CD4-positive, alpha-beta T cell treated with Interleukin-17A for 4 hours (primary cell): ENCODE data around the gene GCN1.

Experiments
- DNase-seq: peaks from one replicate; pipeline ENCODE4 v3.0.0-alpha.2; 2020; ENCODE audit warnings: mixed read lengths

The GCN1 gene

DNA sequence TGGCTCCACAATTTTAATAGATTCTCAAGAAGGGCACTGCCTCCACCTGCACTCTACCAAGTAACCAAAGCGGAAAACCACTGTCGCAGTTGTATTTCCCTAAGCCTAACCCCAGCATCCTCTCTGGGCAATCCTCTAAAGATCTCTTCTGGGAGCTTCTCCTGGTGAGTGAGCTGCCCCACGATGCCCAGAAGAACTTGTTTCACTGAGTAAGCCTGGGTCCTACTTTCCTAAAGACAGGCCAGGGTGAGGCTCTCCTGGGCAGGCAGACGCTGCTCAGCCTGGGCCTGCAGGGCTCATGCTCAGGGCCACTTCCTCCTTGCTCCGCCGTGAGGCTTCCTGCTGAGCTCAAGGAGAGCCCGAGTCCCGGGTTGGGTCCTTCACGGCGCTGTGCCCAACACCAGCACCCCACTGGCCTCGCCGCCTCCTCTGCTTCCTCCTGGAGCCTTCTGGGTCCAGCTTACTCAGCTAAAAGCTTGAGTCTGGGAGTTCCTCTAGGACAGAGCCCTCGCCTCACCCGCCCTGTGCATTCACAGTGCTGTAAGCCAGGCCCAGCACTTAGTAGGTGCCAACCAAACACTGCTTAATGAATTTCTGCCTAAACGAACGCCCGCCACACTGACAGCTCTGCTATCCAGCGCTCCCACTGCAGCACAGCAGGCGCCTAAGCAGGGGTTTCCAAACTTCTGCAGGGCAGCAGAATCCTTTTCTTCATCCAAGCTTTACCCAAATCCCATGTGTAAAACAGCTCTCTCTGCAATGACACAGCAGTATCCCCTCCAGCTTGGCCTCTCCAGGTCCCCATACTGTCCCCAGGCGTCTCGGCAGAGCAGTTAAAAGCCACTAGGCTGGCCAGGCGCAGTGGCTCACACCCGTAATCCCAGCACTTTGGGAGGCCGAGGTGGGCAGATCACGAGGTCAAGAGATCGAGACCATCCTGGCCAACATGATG lies 83.7 kb downstream of the GCN1 start:
- DNase-seq, result peak; percentile 67

DNA sequence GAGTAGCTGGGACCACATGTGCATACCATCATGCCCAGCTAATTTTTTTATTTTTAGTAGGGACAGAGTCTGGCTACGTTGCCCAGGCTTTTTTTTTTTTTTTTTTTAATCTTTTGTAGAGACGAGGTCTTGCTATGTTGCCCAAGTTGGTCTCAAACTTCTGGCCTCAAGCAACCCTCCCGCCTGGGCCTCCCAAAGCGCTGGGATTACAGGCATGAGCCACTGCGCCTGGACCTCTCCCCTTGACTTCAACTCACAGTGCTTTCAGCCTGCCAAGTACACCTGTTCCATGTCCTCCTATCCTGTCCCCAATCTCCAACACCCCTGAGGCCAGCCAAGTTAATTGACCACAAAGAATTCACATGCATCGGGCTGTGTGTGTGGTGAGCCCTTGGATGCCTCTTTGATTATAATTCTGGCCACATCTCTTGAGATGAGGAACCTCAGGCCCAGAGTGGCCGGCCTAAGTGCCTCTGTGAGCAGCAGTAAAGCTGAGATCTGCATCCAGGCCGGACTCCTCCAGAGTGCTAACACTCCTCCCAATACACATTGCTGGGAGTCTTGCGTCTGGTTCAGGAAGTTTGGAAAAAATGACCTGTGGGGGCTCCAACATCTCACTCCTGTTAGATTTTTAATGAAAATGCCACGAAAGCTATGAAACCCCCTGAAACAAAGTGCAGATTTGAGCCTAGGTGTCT lies 84.8 kb downstream of the GCN1 start:
- DNase-seq, result no peak

GRCh38 chr12:120106151-120106550 lies 88.4 kb downstream of the GCN1 start:
- no peak for DNase-seq

DNA sequence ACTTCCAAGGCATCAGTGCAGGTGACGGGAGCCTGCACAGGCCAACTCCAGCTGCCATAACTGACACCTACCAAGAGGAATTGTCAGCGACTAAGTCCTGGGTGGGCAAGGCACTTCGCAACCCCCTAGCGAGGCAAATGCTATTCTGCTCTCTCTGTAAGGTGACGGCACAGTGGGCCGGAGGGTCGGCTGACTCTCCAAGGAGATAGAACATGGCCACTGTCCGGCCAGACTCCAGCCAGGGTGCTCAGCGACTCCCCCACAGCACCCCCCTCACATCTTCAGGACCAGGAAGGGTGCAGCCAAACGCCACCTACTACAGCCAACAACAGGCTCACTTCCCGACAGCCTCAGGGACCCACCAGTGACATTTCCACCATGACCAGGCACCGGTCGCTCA lies 91.1 kb downstream of the GCN1 start:
- DNase-seq, result no peak

- DNase-seq, result no peak
These were observed 91.5 kb downstream of the GCN1 start for GRCh38 chr12:120103044-120103338.

- DNase-seq, result no peak
These were observed 92.1 kb downstream of the GCN1 start for GRCh38 chr12:120102189-120103043.

DNA sequence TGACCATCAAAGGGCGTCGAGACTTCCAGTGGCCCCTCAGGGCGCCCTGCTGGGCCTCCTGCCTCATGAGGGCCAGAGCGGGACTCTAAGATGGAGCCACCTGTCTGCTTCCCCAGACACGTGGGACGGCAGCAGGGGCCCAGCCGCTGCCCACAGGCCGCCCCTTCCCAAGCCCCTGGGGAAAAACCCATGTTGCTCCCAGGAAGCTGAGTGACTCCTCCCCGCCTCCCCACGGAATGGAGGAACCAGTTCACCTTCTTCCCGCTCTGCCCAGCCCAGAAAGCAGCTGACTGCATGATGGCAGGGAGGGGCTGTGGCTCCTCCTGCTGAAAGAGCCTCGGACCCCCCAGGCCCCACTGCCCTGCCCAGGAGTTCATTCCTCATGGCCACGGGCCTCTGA lies 92.9 kb downstream of the GCN1 start:
- no peak for DNase-seq

DNA sequence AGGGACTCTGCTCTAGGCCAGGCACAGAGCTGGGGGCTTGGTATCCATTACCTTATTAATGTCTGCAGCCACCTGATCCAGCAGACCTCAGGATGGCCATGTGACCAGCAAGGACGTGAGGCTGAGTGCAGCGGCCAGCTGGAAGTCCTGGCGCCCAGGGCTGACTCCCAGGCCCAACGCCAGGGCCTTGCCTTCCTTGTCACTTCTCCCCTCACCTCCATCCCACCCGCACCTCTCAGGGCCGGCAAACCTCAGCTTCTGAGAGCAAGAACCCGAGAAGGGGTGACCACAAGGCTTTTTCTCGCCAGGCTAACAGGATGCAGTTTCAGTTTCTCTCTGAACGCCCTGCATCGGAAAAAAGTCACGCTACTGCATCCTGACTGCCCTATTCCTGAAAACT lies 93.3 kb downstream of the GCN1 start:
- no peak for DNase-seq

DNA sequence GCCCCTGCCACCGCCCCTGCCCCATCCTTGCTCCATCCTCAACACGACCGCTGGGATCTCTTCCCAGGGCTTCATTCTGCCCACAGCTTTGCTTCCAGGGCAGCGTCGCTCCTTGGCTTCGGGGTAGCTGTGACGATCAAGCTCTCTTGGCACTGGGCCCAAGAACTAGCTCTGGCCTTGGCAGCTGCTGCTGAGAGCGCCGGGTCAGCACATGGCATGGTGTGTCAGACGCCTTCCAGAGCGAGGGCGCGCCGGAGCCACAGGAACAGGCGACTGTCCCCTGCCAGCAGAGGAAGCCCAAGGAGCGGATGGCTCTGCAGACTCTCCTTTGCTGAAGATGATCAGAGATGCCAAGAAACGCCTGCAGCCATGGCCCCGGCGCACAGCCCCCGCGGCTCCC lies 93.9 kb downstream of the GCN1 start:
- DNase-seq, result no peak

GRCh38 chr12:120099738-120100137 lies 94.8 kb downstream of the GCN1 start:
- DNase-seq, result no peak

DNA sequence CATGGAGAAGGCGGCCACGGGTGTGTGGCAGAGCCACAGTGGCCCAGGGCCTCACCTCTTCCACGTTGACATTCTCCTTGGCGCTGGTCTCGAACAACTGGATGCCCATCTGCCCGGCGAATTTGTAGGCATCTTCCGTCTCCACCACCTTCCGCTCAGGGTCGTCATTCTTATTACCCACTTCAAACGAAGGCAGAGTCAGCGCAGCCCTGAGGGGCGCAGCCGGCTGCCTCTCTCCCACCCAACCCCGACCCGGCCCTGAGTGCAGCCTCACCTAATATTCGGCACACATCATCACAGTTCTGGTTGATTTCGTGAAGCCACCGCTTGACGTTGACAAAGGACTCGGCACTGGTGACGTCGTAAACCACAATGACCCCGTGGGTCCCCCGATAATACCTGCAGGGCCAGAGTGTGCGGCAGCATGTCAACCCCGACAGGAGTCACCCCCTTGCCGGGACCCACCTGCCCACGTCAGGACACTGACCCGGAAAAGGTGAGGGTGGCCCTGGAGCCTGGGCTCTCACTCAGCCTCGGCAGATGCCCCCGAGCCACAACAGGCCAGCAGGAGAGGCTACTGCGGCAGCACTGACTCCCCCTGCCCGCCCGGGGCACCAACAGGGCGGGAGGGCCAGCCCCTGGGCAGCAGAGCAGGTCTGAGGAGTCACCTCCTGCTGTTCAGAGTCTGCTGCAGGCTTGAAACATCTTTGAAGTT lies 95.6 kb downstream of the GCN1 start:
- no peak for DNase-seq

DNA sequence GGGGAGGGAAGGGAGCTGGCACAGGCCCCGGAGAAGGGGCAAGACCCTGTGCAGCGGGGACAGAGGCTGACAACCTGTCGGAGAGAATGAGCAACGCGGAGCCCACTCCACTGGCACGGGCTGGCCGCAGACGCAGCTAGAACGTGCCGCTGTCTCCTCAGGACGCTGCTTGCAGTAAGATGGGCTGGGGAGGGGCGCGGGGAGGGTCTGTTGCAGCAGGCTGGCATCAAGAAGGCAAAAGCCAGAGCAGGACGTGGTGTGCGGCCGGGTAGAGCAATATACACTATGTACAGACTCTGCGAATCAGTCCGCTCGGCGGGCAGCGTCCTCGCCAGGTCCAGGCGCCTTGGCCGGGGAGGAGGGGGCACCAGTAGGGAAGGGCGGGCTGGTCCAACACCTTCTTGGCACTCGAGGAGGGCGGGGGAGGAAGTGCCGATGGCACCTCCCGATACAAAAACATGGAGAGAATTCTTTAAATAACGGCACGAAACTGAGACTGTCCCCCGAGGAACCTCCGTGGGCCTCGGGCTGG lies 97.8 kb downstream of the GCN1 start:
- DNase-seq, result no peak

- DNase-seq, result no peak
These were observed 98.8 kb downstream of the GCN1 start for GRCh38 chr12:120095736-120096135.

DNA sequence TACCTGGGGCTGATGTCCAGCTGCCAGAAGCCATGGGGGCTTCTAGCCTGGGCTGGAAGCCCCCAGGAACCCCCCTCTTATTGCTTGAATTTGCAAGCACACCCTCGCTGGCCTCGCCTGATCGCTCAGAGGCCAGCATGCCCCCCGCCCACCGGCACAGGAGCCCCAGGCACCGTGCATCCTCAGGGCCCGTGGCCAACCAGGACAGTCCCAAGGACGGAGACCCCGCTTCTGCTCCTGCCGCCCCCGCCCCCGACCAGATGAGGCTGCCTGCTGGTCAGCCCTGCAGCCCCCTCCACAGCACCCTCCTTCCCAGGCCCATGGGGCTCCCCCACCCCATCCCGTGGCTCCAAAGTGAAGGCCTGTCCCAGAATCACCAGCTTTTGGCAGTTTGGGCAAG lies 99.2 kb downstream of the GCN1 start:
- no peak for DNase-seq

DNA sequence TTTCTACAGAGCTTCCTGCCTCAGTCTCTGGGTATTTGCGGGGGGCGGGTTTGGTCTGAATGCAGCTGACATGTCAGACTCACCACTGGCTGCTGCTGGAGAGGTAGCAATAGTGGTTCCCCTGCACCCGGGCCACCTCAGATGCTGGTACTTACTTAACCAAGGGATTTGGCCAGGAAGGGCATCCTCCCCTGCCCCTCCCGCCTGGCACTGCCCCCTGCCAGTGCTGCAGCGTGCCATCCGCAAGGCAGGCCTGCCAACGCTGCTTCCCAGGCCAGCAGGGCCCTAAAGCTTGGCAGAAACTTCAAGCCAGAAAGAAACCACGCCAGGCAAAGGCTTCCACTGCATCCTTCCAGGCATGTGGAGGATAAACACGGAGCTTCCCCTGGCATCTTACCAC lies 100.0 kb downstream of the GCN1 start:
- no peak for DNase-seq

DNA sequence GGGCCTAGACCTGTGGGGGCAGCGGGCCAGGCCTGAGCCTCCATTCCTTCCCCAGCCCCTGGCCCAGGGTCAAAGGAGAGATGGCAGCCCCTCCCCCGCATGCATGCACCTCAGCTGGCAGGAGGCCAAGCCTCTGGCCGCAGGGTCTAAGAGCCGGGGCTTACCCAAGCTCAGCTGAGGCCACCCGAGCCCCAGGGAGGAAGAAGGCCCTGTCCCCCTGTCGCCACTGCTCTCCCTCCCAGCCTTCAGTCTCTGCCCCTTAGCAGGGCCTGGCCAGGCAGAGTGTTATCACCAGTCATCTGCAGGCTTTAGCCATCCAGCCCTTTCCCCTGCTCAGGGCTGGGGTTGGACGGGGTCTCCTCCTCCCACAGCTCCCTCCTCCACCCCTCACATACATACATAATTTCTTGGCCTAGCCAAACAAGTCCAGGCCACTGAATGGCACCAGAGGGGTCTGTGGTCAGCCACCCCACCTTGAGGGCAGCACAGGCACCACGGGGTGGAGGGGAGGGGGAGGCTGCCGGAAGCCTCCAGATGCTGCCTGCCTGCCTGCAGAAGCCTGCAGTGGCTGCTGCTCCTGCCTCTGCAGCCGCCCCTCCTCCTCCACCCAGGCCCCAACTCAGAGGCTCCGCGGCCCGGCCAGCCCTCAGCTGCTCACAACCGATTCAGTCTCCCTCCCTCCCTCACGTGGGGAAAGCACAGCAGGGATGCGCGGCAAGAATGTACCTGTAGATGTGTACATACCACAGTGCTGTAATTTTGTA lies 100.7 kb downstream of the GCN1 start:
- no peak for DNase-seq

- DNase-seq, result no peak
These were observed 101.3 kb downstream of the GCN1 start for GRCh38 chr12:120093336-120093591.

- no peak for DNase-seq
These were observed 101.8 kb downstream of the GCN1 start for GRCh38 chr12:120092551-120093335.

DNA sequence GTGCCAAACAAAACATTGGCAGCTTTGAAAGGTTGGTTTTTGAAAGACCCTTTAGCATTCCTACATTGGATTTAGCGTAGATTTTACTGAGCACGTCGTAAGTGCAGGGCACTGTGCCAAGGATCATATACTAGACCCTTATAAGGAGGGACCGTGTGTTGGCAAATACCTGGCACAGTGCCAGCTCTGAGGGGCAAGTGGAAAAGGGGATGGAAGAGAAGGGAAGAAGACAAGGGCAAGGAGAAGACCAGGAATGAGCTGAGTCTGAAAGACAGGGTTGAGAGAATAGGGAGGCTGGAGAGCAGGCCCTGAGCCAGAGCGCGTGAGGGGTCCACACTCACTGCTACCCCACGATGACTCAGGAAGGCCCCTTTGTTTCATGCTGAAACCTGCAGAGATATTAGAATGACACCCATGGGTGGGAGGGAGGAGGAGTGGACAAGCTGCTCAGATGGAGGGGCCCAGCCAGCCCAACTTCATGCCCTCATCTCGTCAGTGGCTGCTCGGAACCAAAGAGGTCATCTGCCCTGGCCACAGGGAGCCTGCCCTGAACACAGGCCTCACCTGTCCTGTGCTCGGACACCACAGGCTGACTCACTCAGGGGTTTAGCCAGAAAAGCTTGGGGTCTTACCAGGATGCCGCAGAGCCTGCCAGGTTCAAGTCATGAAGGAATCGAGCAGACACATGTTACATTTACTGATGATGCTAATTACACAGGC lies 103.0 kb downstream of the GCN1 start:
- no peak for DNase-seq

DNA sequence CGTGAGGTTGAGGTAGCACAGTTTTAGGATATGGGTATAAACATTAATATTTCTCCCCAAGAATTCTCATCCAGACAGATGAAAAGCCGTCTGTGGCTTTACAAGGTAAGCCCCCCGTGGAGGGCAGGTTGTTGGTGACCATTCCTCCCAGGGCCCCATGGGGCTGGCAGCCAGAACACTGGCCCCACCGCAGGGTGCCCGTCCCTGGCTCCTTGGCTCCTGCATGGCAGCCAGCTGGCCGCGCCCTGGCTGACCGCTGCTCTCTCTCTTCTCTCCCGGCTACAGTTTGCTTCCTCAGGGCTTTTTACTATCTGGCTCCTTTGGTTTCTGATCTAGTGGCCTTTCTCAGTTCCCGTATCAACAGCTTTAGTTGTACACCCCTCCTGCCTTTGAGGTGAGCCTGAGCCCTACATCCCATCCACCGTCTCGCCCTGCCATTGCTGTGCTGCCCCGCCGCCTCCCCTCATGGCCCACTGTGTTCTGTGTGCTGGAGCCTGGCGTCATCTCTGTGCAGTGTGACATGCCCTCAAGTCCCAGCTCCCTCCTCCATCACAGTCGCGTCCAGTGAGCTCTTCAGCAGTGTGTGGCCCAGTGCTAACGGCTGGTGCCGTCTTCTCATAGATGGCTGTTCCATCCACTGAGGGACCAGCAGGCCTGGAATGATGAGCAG lies 103.8 kb downstream of the GCN1 start:
- DNase-seq, result no peak
